Measurements from ENCODE around the gene PLXNA4.

DNA sequence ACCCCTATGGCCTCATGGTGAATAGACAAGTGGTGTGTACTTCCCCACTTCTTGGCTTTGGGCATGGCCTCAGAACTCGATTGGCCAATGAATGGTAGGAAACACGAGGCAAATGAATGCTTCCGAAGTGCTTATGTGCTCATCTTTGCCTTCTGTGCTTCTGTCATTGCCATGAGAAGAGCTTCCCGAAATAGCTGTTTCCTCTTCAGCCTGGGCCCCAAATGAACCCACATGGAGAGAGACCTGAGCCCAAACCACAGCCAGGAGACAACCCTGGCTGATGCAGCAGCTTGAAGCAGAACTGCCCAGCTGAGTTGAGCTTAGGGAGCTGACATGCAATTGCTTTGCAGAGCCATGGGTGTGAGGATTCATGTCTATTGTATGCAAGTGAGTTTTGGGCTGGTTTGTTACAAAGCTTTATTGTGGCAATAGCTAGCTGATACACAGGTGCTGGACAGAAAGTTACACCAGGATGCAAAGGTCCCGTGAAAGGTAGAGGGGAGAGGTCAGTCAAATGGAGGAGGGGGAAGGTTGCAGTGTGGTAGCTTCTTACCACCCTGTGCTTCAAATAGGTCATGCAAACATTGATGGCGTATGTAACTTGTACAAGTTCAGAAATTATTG is 328.2 kb downstream of the PLXNA4 start:
- TF ChIP-seq, protein P1, sequence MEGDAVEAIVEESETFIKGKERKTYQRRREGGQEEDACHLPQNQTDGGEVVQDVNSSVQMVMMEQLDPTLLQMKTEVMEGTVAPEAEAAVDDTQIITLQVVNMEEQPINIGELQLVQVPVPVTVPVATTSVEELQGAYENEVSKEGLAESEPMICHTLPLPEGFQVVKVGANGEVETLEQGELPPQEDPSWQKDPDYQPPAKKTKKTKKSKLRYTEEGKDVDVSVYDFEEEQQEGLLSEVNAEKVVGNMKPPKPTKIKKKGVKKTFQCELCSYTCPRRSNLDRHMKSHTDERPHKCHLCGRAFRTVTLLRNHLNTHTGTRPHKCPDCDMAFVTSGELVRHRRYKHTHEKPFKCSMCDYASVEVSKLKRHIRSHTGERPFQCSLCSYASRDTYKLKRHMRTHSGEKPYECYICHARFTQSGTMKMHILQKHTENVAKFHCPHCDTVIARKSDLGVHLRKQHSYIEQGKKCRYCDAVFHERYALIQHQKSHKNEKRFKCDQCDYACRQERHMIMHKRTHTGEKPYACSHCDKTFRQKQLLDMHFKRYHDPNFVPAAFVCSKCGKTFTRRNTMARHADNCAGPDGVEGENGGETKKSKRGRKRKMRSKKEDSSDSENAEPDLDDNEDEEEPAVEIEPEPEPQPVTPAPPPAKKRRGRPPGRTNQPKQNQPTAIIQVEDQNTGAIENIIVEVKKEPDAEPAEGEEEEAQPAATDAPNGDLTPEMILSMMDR (IDR thresholded peaks at IDR 0.05) = no peak
- TF ChIP-seq POLR2A (IDR thresholded peaks at IDR 0.05) = no peak

All from lower leg skin (tissue), 3 donors.